A673 (cell line): Measurements from ENCODE around the gene CEP131. TPM values are rescaled to one million over a fixed set of nuclear protein-coding genes. Genes with fewer than 3 reads are reported as not detected.

Experiments
- BruUV-seq: library from RNA; stranded (reverse); fragments of 400-500 nt; replicated peaks from 2 replicates; lab custom pipeline; 2021; lab: Mats Ljungman, UMichigan
- CTCF ChIA-PET: fragments of 300-600 bp; sonication (Branson Sonifier 250); formaldehyde crosslinking; loops from one replicate; lab custom pipeline; 2022; ENCODE audit warnings: antibody characterized with exemption; lab: Charles Lee
- POLR2A ChIA-PET: fragments of 300-600 bp; sonication (Branson Sonifier 250); formaldehyde crosslinking; loops from one replicate; lab custom pipeline; 2022; ENCODE audit warnings: antibody characterized with exemption; ENCODE audit not compliant: low non-redundant PET; lab: Charles Lee
- DNase-seq: peaks from one replicate; pipeline ENCODE4 v3.0.0-alpha.2; 2015; ENCODE audit warnings: low spot score
- H3K27ac ChIP-seq: fragments of 200-600 bp; sonication (generic); 2 replicates; pipeline ENCODE4 v1.5.1; 2016; ENCODE audit warnings: mixed run types, low read depth, mild to moderate bottlenecking, mixed read lengths, antibody characterized with exemption, low read length; ENCODE audit not compliant: poor library complexity, severe bottlenecking
- H3K27me3 ChIP-seq: fragments of 200-600 bp; sonication (generic); replicated peaks from 2 replicates; pipeline ENCODE4 v1.6.1; 2017; ENCODE audit warnings: mixed run types, low read depth, mild to moderate bottlenecking, mixed read lengths, antibody characterized with exemption, low read length; ENCODE audit not compliant: insufficient read depth, poor library complexity
- H3K36me3 ChIP-seq: fragments of 200-600 bp; sonication (generic); 2 replicates; pipeline ENCODE4 v1.6.1; 2016; ENCODE audit warnings: mixed run types, mild to moderate bottlenecking, mixed read lengths, antibody characterized with exemption, low read length; ENCODE audit not compliant: insufficient read depth, poor library complexity, severe bottlenecking
- H3K4me1 ChIP-seq: fragments of 200-600 bp; sonication (generic); 2 replicates; pipeline ENCODE4 v1.6.1; 2017; ENCODE audit warnings: mixed run types, mild to moderate bottlenecking, mixed read lengths, antibody characterized with exemption, low read length; ENCODE audit not compliant: insufficient read depth, poor library complexity, severe bottlenecking
- H3K4me3 ChIP-seq: fragments of 200-600 bp; sonication (generic); 2 replicates; pipeline ENCODE4 v1.5.1; 2016; ENCODE audit warnings: low read depth, mixed run types, mild to moderate bottlenecking, mixed read lengths, low read length; ENCODE audit not compliant: poor library complexity, severe bottlenecking
- H3K9me3 ChIP-seq: fragments of 200-600 bp; sonication (generic); 2 replicates; pipeline ENCODE4 v1.6.1; 2016; ENCODE audit warnings: mixed run types, low read depth, mild to moderate bottlenecking, mixed read lengths, antibody characterized with exemption, low read length; ENCODE audit not compliant: poor library complexity, severe bottlenecking
- CTCF ChIP-seq: fragments of 300-800, 200-600 bp; sonication (generic); conservative IDR thresholded peaks from 2 replicates; pipeline ENCODE4 v1.5.1; 2017; ENCODE audit warnings: low read depth, mild to moderate bottlenecking, antibody characterized with exemption, low read length, moderate library complexity, mixed read lengths
- EZH2 ChIP-seq: fragments of 200-600 bp; sonication (generic); IDR thresholded peaks from 2 replicates; pipeline ENCODE4 v1.6.1; 2017; ENCODE audit warnings: borderline replicate concordance, low read depth, mild to moderate bottlenecking, mixed read lengths, antibody characterized with exemption, low read length; ENCODE audit not compliant: poor library complexity, severe bottlenecking
- intact Hi-C: fragments of 100-400 bp; cut with micrococcal nuclease; formaldehyde crosslinking; loops from one replicate; pipeline ENCODE4 v1.10.0; 2022; ENCODE audit not compliant: unreplicated experiment
- total RNA-seq: library from RNA; stranded (reverse); gene quantifications from 2 replicates; pipeline ENCODE4 v1.2.3, GENCODE V29; 2021

The CEP131 gene
- total RNA-seq, 1 experiment from 2014 or later, result 27.1 TPM

GRCh38 chr17:81161536-81161935 lies 61.2 kb downstream of the CEP131 start:
- no peaks in the 10 kb centered on the region for H3K9me3 ChIP-seq
- DNase-seq, result no peak
- no peak overlapping the region for H3K4me3 ChIP-seq
- TF ChIP-seq CTCF, result no peak
- no peak for TF ChIP-seq EZH2
- no peak overlapping the region for H3K27ac ChIP-seq
- no TSS peak for BruUV-seq
- intact Hi-C loops, result no loop called here
- POLR2A ChIA-PET, result no interaction called here
- no peaks in the 10 kb centered on the region for H3K27me3 ChIP-seq
- H3K4me1 ChIP-seq, result peaks cover 10% of the 10 kb centered on the region
- CTCF ChIA-PET, result no interaction called here
- no peaks in the 10 kb centered on the region for H3K36me3 ChIP-seq

- TF ChIP-seq EZH2, result no peak
- TF ChIP-seq CTCF, result no peak
- BruUV-seq, result no TSS peak
- no peak for DNase-seq
- POLR2A ChIA-PET, result no interaction called here
- Histone ChIP-seq H3K36me3 (no peaks in the 10 kb centered on the region), H3K4me3 (no peak overlapping the region), H3K9me3 (no peaks in the 10 kb centered on the region), H3K4me1 (peaks cover 10% of the 10 kb centered on the region), H3K27ac (no peak overlapping the region), H3K27me3 (no peaks in the 10 kb centered on the region)
- CTCF ChIA-PET, result no interaction called here
- intact Hi-C loops, result no loop called here
These were observed 61.9 kb downstream of the CEP131 start for GRCh38 chr17:81160747-81161453.

GRCh38 chr17:81160306-81160705 lies 62.5 kb downstream of the CEP131 start:
- no peaks in the 10 kb centered on the region for H3K36me3 ChIP-seq
- CTCF ChIA-PET, result no interaction called here
- BruUV-seq, result no TSS peak
- no peaks in the 10 kb centered on the region for H3K9me3 ChIP-seq
- H3K4me1 ChIP-seq, result peaks cover 10% of the 10 kb centered on the region
- intact Hi-C loops, result no loop called here
- TF ChIP-seq EZH2, result no peak
- no peak for TF ChIP-seq CTCF
- POLR2A ChIA-PET, result no interaction called here
- H3K27me3 ChIP-seq, result no peaks in the 10 kb centered on the region
- no peak overlapping the region for H3K27ac ChIP-seq
- DNase-seq, result no peak
- no peak overlapping the region for H3K4me3 ChIP-seq
